DND-41 (cell line): Measurements from ENCODE around the gene KCNG3.

ENCODE experiments used
- ATAC-seq: fragments of 200-7000 bp; cut with Tn5 transposase; 3 replicates; pipeline ENCODE4 v1.9.1; 2021; ENCODE audit warnings: low read depth; ENCODE audit not compliant: insufficient read depth
- DNase-seq: peaks from one replicate; pipeline ENCODE4 v3.0.0-alpha.2; 2020
- H2AFZ ChIP-seq: 2 replicates; pipeline ENCODE4 v1.6.0; 2012; ENCODE audit warnings: low read depth, low read length
- H3K27ac ChIP-seq: 2 replicates; pipeline ENCODE4 v1.5.1; 2012; ENCODE audit warnings: low read length, inconsistent platforms
- H3K27me3 ChIP-seq: fragments of 200-600 bp; sonication (generic); 2 replicates; pipeline ENCODE4 v1.6.0; 2012; ENCODE audit warnings: low read length, mild to moderate bottlenecking, inconsistent platforms; ENCODE audit not compliant: insufficient read depth, poor library complexity
- H3K36me3 ChIP-seq: 2 replicates; pipeline ENCODE4 v1.5.1; 2012; ENCODE audit warnings: low read length, inconsistent platforms; ENCODE audit not compliant: insufficient read depth
- H3K4me1 ChIP-seq: 2 replicates; pipeline ENCODE4 v1.5.1; 2012; ENCODE audit warnings: mild to moderate bottlenecking, low read length; ENCODE audit not compliant: insufficient read depth
- H3K4me2 ChIP-seq: 2 replicates; pipeline ENCODE4 v1.6.0; 2012; ENCODE audit warnings: mild to moderate bottlenecking, moderate library complexity, low read length, inconsistent platforms; ENCODE audit not compliant: insufficient read depth
- H3K4me3 ChIP-seq, 2 experiments: fragments of 200-600 bp in 1 of 2; shearing (Covaris generic) in 1 of 2; 2 replicates each; pipeline ENCODE4 v1.5.1; 2012 to 2016; ENCODE audit warnings: inconsistent platforms in 2 of 2, low read length in 2 of 2, mild to moderate bottlenecking in 2 of 2, low read depth in 1 of 2, moderate library complexity in 1 of 2
- H3K79me2 ChIP-seq: 2 replicates; pipeline ENCODE4 v1.6.0; 2012; ENCODE audit warnings: low read length, inconsistent platforms; ENCODE audit not compliant: insufficient read depth
- H3K9ac ChIP-seq: 2 replicates; pipeline ENCODE4 v1.6.0; 2012; ENCODE audit warnings: low read depth, mild to moderate bottlenecking, inconsistent platforms, low read length, moderate library complexity
- H3K9me3 ChIP-seq: 2 replicates; pipeline ENCODE4 v1.5.1; 2012; ENCODE audit warnings: low read length, moderate library complexity, mild to moderate bottlenecking, inconsistent platforms; ENCODE audit not compliant: insufficient read depth, severe bottlenecking
- H4K20me1 ChIP-seq: 2 replicates; pipeline ENCODE4 v1.6.0; 2012; ENCODE audit warnings: low read length; ENCODE audit not compliant: insufficient read depth
- EZH2 ChIP-seq: IDR thresholded peaks from 3 replicates; pipeline ENCODE4 v1.6.1; 2012; ENCODE audit warnings: borderline replicate concordance, low read depth, mild to moderate bottlenecking, moderate library complexity, low read length, inconsistent platforms; ENCODE audit not compliant: severe bottlenecking
- TF ChIP-seq, protein P1 (sequence below): IDR thresholded peaks from 2 replicates; pipeline ENCODE4 v1.5.1; 2012; ENCODE audit warnings: borderline replicate concordance, low read length, moderate library complexity, mild to moderate bottlenecking; ENCODE audit not compliant: poor library complexity, severe bottlenecking; ENCODE audit errors: extremely low read depth

Gene KCNG3

DNA sequence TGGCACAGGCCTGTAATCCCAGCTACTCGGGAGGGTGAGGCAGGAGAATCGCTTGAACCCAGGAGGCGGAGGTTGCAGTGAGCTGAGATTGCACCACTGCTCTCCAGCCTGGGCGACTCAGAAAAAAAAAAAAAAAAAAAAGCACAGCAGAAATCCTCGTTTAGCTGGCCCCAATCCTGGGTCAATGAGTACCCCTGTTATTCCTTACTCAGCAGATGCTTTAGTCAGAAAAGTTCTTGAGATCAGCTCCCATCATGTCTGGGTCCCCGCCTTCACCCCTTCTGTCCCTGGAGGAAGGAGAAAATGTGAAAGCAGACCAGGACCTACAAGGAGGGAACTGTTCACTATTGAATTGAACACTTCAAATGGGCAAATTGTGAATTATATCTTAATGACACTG, 16.4 kb upstream of the KCNG3 start:
- no peaks in the 10 kb centered on the region for H3K36me3 ChIP-seq
- ATAC-seq (no peak), DNase-seq (no peak)
- H3K9ac ChIP-seq, result no peak overlapping the region
- no peak overlapping the region for H3K27ac ChIP-seq
- H2AFZ ChIP-seq, result no peak overlapping the region; the same call in 1 of the 2 replicates
- H3K4me1 ChIP-seq, result peaks cover 9% of the 10 kb centered on the region
- no peak overlapping the region for H3K4me3 ChIP-seq
- no peaks in the 10 kb centered on the region for H4K20me1 ChIP-seq
- H3K9me3 ChIP-seq, result no peaks in the 10 kb centered on the region
- no peaks in the 10 kb centered on the region for H3K27me3 ChIP-seq
- H3K79me2 ChIP-seq, result no peaks in the 10 kb centered on the region
- TF ChIP-seq, protein P1, sequence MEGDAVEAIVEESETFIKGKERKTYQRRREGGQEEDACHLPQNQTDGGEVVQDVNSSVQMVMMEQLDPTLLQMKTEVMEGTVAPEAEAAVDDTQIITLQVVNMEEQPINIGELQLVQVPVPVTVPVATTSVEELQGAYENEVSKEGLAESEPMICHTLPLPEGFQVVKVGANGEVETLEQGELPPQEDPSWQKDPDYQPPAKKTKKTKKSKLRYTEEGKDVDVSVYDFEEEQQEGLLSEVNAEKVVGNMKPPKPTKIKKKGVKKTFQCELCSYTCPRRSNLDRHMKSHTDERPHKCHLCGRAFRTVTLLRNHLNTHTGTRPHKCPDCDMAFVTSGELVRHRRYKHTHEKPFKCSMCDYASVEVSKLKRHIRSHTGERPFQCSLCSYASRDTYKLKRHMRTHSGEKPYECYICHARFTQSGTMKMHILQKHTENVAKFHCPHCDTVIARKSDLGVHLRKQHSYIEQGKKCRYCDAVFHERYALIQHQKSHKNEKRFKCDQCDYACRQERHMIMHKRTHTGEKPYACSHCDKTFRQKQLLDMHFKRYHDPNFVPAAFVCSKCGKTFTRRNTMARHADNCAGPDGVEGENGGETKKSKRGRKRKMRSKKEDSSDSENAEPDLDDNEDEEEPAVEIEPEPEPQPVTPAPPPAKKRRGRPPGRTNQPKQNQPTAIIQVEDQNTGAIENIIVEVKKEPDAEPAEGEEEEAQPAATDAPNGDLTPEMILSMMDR, result no peak
- no peak for TF ChIP-seq EZH2
- H3K4me2 ChIP-seq, result peak overlapping the region; percentile 8; the same call in 1 of the 2 replicates

DNA sequence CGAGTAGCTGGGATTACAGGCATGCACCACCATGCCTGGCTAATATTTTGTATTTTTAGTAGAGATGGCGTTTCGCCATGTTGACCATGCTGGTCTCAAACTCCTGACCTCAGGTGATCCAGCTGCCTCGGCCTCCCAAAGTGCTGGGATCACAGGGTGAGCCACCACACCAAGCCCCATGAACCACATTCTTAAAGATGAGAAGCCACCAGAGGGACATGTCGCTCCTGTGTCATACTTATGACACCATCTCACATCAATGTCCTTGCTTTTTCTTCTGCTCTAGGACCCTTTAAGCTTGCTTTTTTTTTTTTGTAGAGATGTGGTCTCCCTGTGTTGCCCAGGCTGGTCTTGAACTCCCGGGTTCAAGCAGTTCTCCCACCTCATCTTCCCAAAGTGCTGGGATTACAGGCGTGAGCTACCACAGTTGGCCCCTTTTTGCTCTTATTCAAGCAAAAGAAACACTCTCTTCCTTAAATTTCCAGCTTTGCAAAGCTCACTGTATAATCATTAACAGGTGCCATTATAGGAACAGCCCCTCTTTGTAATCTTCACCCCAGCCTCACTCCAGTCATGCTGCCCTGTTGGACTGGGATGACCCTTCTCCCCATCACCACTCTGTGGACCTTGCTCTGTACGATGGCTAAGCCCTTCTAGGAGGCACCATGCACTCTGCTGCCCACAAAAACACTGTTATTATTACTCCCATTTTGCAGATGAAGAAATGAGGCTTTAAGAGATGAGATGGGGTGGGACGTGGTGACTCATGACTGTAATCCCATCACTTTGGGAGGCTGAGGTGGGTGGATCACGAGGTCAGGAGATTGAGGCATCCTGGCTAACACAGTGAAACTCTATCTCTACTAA, 10.8 kb upstream of the KCNG3 start:
- Histone ChIP-seq H3K4me3 (no peak overlapping the region), H3K27ac (no peak overlapping the region), H4K20me1 (no peaks in the 10 kb centered on the region), H3K79me2 (no peaks in the 10 kb centered on the region), H2AFZ (no peak overlapping the region), H3K36me3 (no peaks in the 10 kb centered on the region), H3K4me1 (no peaks in the 10 kb centered on the region), H3K27me3 (no peaks in the 10 kb centered on the region), H3K9me3 (peaks cover 3% of the 10 kb centered on the region), H3K4me2 (no peak overlapping the region), H3K9ac (no peak overlapping the region)
- ATAC-seq, result no peak
- no peak for DNase-seq
- TF ChIP-seq, protein P1, result no peak
- no peak for TF ChIP-seq EZH2

DNA sequence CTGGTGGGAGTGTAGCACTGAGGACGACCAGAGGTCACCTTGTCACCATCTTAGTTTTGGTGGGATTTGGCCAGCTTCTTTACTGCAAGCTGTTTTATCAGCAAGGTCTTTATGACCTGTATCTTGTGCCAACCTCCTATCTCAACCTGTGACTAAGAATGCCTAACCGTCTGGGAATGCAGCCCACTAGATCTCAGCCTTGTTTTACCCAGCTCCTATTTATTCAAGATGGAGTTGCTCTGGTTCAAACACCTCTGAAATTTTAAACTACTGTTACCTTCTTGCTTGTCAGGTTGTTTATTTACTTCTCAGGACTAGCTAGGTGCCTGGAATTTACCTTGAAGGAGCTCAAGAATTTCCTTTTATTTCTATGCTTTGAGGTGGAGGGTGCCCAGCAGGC, 9.5 kb upstream of the KCNG3 start:
- H3K9me3 ChIP-seq, result peaks cover 3% of the 10 kb centered on the region
- H3K27me3 ChIP-seq, result no peaks in the 10 kb centered on the region
- H3K27ac ChIP-seq, result no peak overlapping the region
- no peaks in the 10 kb centered on the region for H3K36me3 ChIP-seq
- H2AFZ ChIP-seq, result no peak overlapping the region
- H3K4me1 ChIP-seq, result no peaks in the 10 kb centered on the region
- DNase-seq (no peak), ATAC-seq (no peak)
- no peak overlapping the region for H3K4me2 ChIP-seq
- no peak for TF ChIP-seq EZH2
- TF ChIP-seq, protein P1, result no peak
- H3K4me3 ChIP-seq, result no peak overlapping the region
- H3K79me2 ChIP-seq, result no peaks in the 10 kb centered on the region
- H4K20me1 ChIP-seq, result no peaks in the 10 kb centered on the region
- H3K9ac ChIP-seq, result no peak overlapping the region
